GM12872 (cell line): ENCODE measurements around the gene PIWIL4.

Source experiments
- CTCF ChIP-seq: IDR thresholded peaks from 3 replicates; pipeline ENCODE4 v1.5.1; 2011; ENCODE audit warnings: low read depth, mild to moderate bottlenecking, low read length, moderate library complexity; ENCODE audit not compliant: insufficient read depth

Gene PIWIL4

GRCh38 chr11:94543695-94544645, 23.2 kb upstream of the PIWIL4 start, which contains the start of gene FUT4:
TSS of gene FUT4 (plus strand) at chr11:94543921. CDS start at chr11:94544134, 213 bp downstream.
- TF ChIP-seq CTCF, result no peak

GRCh38 chr11:94544646-94545263, 22.4 kb upstream of the PIWIL4 start:
- 0 out of 3 replicates have a peak, but pooled peaks have one; percentile 12 for TF ChIP-seq CTCF

GRCh38 chr11:94545264-94546161, 21.7 kb upstream of the PIWIL4 start:
- no peak for TF ChIP-seq CTCF

GRCh38 chr11:94546162-94546470, 21.1 kb upstream of the PIWIL4 start:
- TF ChIP-seq CTCF, result no peak

- TF ChIP-seq CTCF, result peak; percentile 23; the same call in 1 of the 3 replicates
Observed at GRCh38 chr11:94546886-94547285, 20.3 kb upstream of the PIWIL4 start.

GRCh38 chr11:94549146-94549545, 18.0 kb upstream of the PIWIL4 start:
- TF ChIP-seq CTCF, result no peak

- TF ChIP-seq CTCF, result no peak
Observed at GRCh38 chr11:94550513-94550912, 16.7 kb upstream of the PIWIL4 start.
